Measurements from ENCODE around the gene BCL11B. TPM values are rescaled to one million over a fixed set of nuclear protein-coding genes. Genes with fewer than 3 reads are reported as not detected.

Gene BCL11B
- total RNA-seq, 4 donors from 2014 or later: under 0.01 to 1.1 (median 0.39) TPM

DNA sequence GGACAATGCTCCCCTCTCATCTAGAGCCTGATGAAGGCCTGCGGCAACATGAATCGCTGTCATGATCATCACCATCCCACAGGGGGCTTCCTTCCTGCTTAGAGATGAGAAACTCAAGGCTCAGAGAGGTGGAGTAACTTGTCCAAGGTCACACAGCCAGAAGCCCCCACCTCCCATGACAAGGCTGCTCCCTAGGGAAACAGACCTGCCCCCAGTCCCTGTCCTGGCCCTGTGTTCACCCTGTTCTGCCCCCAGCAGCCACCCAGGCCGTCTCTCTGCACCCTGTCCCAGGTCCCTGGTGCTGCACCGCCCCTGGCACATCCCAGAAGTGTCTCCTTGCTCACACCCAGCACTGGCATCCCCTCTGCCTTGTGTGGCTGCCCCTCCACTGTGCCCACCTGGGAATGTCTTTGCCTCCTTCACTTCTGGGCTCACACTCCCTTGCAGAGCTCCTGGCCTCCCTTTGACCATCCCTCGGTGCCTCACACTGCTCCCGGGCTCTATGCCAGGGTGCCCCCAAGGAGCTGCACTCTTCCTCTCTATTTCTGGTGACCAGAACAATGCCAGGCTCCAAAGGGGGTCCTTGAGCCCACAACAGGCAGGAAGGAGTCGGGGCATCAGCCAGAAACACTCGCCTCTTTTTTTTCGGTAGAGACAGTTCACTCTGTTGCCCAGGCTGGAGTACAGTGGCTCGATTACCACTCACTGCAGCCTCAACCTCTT lies 70.5 kb downstream of the BCL11B start:
- Histone ChIP-seq H3K27ac (no peak overlapping the region), H3K4me3 (no peak overlapping the region), H3K9me3 (no peaks in the 10 kb centered on the region), H3K36me3 (no peaks in the 10 kb centered on the region), H3K27me3 (no peaks in the 10 kb centered on the region), H3K4me1 (no peaks in the 10 kb centered on the region)
- TF ChIP-seq EP300 (IDR thresholded peaks at IDR 0.05) (no peak), POLR2AphosphoS5 (IDR thresholded peaks at IDR 0.05) (no peak), POLR2A (IDR thresholded peaks at IDR 0.05) (no peak)
- TF ChIP-seq, protein P1, sequence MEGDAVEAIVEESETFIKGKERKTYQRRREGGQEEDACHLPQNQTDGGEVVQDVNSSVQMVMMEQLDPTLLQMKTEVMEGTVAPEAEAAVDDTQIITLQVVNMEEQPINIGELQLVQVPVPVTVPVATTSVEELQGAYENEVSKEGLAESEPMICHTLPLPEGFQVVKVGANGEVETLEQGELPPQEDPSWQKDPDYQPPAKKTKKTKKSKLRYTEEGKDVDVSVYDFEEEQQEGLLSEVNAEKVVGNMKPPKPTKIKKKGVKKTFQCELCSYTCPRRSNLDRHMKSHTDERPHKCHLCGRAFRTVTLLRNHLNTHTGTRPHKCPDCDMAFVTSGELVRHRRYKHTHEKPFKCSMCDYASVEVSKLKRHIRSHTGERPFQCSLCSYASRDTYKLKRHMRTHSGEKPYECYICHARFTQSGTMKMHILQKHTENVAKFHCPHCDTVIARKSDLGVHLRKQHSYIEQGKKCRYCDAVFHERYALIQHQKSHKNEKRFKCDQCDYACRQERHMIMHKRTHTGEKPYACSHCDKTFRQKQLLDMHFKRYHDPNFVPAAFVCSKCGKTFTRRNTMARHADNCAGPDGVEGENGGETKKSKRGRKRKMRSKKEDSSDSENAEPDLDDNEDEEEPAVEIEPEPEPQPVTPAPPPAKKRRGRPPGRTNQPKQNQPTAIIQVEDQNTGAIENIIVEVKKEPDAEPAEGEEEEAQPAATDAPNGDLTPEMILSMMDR (IDR thresholded peaks at IDR 0.05): no peak
- no peak for ATAC-seq
- WGBS, 2 donors (ENCODE audit: low coverage in 1 of 2): 93% methylated on average over 2 to 7 of the region's 10 CpGs

DNA sequence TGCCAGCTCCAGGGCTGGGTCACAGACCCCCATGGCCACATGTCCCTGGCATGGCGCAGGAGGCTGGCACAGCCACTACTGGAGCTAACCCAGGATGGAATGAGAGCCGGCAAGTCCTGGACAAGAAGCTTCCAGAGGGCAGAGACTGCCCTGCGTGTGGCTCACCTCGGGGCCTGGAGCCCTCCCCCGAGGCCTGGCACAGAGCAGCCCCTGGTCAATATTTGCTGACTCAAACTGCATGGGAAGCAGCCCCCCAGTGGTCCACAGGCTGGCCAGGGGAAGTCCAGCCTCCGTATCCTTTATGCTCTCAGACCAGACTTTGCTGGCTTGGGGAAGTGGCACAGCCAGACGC lies 71.4 kb downstream of the BCL11B start:
- no peaks in the 10 kb centered on the region for H3K36me3 ChIP-seq
- H3K9me3 ChIP-seq: no peaks in the 10 kb centered on the region
- no peak overlapping the region for H3K4me3 ChIP-seq
- no peaks in the 10 kb centered on the region for H3K27me3 ChIP-seq
- ATAC-seq: no peak
- no peak for TF ChIP-seq POLR2AphosphoS5 (IDR thresholded peaks at IDR 0.05)
- TF ChIP-seq POLR2A (IDR thresholded peaks at IDR 0.05): no peak
- TF ChIP-seq EP300 (IDR thresholded peaks at IDR 0.05): no peak
- TF ChIP-seq, protein P1 (IDR thresholded peaks at IDR 0.05): no peak
- no peak overlapping the region for H3K27ac ChIP-seq
- no CpG with 5 or more reads among the region's 7 CpGs for whole genome bisulfite sequencing, 2 donors (ENCODE audit: low coverage in 1 of 2)
- H3K4me1 ChIP-seq: peaks cover 0 to 5% (median 3%) of the 10 kb centered on the region in 3 donors

DNA sequence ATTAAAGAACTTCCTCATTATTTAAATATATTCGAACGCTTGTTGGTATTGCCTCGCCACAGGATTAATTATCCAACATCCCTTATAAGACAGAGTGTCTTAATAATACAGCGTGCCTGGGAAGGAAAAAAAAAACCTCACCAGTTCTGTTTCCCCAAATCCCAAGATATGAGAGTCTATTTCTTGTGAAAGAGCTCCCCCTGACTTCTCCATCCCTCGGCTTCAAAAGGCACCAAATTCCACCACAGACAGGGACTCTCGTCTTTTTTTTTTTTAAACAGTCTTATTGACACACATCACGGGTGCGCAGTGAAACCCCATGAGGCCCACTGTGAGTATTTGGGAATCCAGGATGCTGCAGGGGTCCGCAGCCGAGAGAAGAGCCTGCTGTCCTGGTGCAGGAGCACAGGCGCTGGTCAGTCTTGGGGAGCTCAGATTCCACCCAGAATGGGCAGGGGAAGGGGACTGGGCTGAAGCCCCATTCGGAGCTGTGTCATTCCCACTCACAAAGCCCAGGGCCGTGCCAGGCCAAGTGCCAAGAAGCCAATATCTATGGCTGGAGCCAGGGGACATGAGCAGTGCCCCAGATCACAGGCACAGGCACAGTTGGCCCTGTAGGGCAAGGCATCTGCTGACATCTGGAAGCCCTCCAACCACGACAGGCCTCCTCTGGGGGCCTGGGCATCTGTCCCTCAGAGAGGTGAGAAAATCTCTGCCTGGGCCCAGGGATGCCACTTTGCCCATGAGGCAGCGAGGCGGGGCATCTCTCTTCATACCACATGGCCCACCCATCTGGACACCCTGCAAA lies 71.9 kb downstream of the BCL11B start:
- TF ChIP-seq POLR2AphosphoS5 (IDR thresholded peaks at IDR 0.05) (no peak), EP300 (IDR thresholded peaks at IDR 0.05) (no peak), POLR2A (IDR thresholded peaks at IDR 0.05) (no peak)
- TF ChIP-seq, protein P1 (IDR thresholded peaks at IDR 0.05): peak in 1 of 4 experiments; percentile 39
- Histone ChIP-seq H3K4me1 (peaks cover 0 to 11% (median 8%) of the 10 kb centered on the region in 3 donors), H3K4me3 (no peak overlapping the region), H3K27me3 (no peaks in the 10 kb centered on the region), H3K36me3 (no peaks in the 10 kb centered on the region), H3K9me3 (no peaks in the 10 kb centered on the region), H3K27ac (no peak overlapping the region)
- no peak for ATAC-seq
- WGBS, 2 donors (ENCODE audit: low coverage in 1 of 2): 43 to 62% methylated on average over 7 to 8 of the region's 16 CpGs

DNA sequence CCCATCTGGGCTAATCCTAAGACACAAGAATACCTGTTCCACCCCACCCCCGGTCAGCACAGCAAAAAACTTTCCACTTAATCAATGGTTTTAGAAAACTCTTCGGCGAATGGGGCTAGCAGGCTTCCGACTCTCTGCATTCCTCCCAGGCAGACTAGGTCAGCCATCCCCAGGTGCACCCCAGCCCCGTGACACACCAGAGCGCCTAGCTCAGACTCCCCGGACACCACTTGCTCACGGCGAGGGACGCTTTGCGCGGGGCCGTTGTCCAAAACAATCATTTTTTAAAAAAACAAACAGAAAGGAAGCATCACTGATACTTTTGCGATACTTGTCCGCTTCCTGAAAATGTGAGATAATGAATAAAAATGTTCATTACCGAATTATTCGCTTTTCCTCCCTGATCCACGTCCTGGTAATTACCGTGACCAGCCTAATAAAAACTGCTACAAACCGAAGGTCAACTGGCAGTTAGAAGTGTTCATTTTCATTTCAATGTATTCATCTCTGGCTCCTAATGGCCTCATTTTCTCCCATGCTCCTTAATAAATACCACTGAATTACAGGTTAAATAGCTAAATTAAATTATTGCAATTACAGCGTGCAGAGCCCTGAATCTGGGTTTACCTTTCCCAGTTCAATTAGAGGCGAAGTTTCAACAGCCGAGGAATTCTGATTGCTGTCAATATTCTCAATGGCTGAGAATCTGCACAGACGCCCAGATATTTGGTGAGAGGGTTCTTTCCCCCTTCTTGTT lies 73.1 kb downstream of the BCL11B start:
- TF ChIP-seq, protein P1 (IDR thresholded peaks at IDR 0.05): no peak
- TF ChIP-seq EP300 (IDR thresholded peaks at IDR 0.05) (no peak), POLR2AphosphoS5 (IDR thresholded peaks at IDR 0.05) (no peak), POLR2A (IDR thresholded peaks at IDR 0.05) (no peak)
- Histone ChIP-seq H3K4me1 (peaks cover 0 to 16% (median 8%) of the 10 kb centered on the region in 3 donors), H3K9me3 (no peaks in the 10 kb centered on the region), H3K4me3 (no peak overlapping the region), H3K36me3 (no peaks in the 10 kb centered on the region), H3K27me3 (no peaks in the 10 kb centered on the region), H3K27ac (no peak overlapping the region)
- WGBS, 2 donors (ENCODE audit: low coverage in 1 of 2): 84 to 88% methylated on average over 12 to 21 of the region's 24 CpGs
- ATAC-seq: no peak

Data from gastroesophageal sphincter (tissue), 4 donors.